ENCODE results near the gene FXYD2. TPM values are rescaled to one million over a fixed set of nuclear protein-coding genes. Genes with fewer than 3 reads are reported as not detected.
A peak's percentile ranks its signal among the peaks of the same experiment; 100 is the strongest.

Gene FXYD2
- total RNA-seq (2021; fragmentation: NEBNext Ultra II Directional; extraction: Animal tissue kit (Norgen Biotek cat#: 25700)) (0.99 and 1.1 TPM in 2 replicates), polyA plus RNA-seq (2011; rRNA removed) (0.89 and 1.6 TPM in 2 replicates), polyA minus RNA-seq (2011; rRNA and poly(A)+ RNA removed) (0.95 and 1.7 TPM in 2 replicates)
- polyA plus RNA-seq (2011; cell fraction: cytosol; rRNA removed) = 1.2 TPM
- 3.1 TPM for polyA plus RNA-seq (2011; cell fraction: nucleus; rRNA removed)
- 0.84 to 1.1 TPM (median 0.98 TPM) in 4 replicates for polyA plus RNA-seq (2012, experiment 1 of 2)
- 0.21 TPM for polyA plus RNA-seq (2012, experiment 2 of 2)
- polyA plus RNA-seq (2013, experiment 1 of 2) = 2.0 TPM
- 1.2 TPM for polyA plus RNA-seq (2013, experiment 2 of 2)
- polyA minus RNA-seq (2011; cell fraction: cytosol; rRNA and poly(A)+ RNA removed) = 0.59 TPM
- 4.4 TPM for polyA minus RNA-seq (2011; cell fraction: nucleus; rRNA and poly(A)+ RNA removed)
- long read RNA-seq, experiment 1, partial matches to known transcripts = 0 of 2 reads
- long read RNA-seq, experiment 1, other reads (novel, unspliced or antisense) = 2 of 2 reads
- long read RNA-seq, experiment 2 = 0 reads

DNA sequence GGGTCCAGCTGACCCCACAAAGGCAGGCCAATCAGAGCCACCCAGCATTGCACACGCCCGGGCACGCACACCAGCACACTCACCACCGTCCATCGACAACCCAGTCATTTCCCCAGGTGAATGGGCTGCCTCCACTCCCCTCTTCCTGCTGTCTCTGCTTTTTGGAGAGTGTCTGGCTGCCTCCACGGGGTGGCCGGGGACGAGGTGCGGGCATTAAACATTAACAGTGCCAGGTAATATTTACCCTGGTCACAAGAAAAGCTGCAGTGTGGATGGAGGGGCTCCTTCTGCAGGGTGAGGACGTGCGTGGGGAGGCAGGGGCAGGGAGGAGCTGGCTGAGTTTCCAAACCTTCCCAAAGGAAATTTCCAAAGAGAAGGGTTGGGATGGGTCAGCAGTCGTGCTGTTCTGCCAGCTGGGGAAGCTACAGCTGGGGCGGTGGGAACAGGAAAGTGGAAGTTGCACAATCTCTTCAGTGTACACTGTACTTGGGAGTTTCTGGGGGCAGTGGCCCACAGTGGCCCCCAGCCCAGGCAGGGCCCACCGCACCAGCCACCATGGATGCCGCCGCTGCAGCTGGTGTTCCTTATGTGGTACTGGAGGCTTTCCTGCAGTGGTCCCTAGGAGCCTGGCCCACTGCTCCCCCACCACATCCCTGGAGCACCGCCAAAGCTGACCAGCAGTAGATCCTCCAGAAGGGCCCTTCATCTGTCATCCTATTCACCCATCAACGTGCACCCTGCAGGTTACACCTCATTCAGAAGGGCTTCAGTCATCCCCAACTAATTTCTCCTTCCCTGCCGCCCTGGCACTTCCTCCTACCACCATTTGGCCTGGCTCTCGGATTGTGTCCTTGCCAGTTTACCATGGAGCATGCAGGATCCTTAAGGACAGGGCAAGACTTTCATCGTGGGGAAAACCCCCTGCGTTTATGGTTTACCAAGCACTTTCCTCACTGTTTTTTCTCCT is at the start of gene FXYD2:
Gene FXYD2 (minus strand): TSS at position 174 of the 967 bp plus-strand sequence. CDS start 66 bp downstream, at position 108.
- Histone ChIP-seq H3K9ac (replicated peaks in 1 of 4; ENCODE audit: extremely low read depth in 1 of 4, low read depth in 3 of 4, low read length in 3 of 4) (no peak within 1 kb of the TSS), H3K27me3 (replicated peaks in 1 of 4; ENCODE audit: control insufficient read depth in 3 of 4, extremely low read depth in 1 of 4, insufficient read depth in 3 of 4, low read length in 3 of 4) (no peaks in the 10 kb centered on the region; a peak in 1 of 7 replicates), H3K4me3 (ENCODE audit: extremely low read depth in 1 of 4, insufficient read depth in 2 of 4, low read depth in 3 of 4, low read length in 4 of 4) (no peak within 1 kb of the TSS), H3K9me3 (ENCODE audit: insufficient read depth in 2 of 2, low read depth in 1 of 2, low read length in 1 of 2) (no peaks in the 10 kb centered on the region), H3K4me1 (replicated peaks in 1 of 4; ENCODE audit: control insufficient read depth in 3 of 4, insufficient read depth in 4 of 4, low read length in 3 of 4) (peaks cover 0 to 28% (median 18%) of the 10 kb centered on the region in 4 experiments; a peak in 6 of 7 replicates), H2BK120ac (replicated peaks; ENCODE audit: low read depth, low read length) (no peak within 1 kb of the TSS), H2AK5ac (ENCODE audit: low read depth, low read length) (no peak within 1 kb of the TSS), H3K23ac (ENCODE audit: insufficient read length) (no peak within 1 kb of the TSS), H3K79me1 (ENCODE audit: low read depth, low read length) (no peaks in the 10 kb centered on the region), H3K56ac (replicated peaks; ENCODE audit: insufficient read length, low read depth, low read length) (no peak within 1 kb of the TSS), H3K18ac (ENCODE audit: extremely low read depth, low read length) (peak within 1 kb of the TSS; percentile 66), H4K8ac (ENCODE audit: extremely low read depth, insufficient read depth, low read length) (peak within 1 kb of the TSS; percentile 72), H3K4me2 (ENCODE audit: insufficient read depth in 1 of 2, low read depth in 2 of 2, low read length in 2 of 2) (0 out of 4 replicates have a peak within 1 kb of the TSS, but pooled peaks of 1 of the 2 experiments have one; percentile 11), H2BK15ac (ENCODE audit: low read length) (peak within 1 kb of the TSS; percentile 88), H3K79me2 (ENCODE audit: control insufficient read depth in 1 of 2, insufficient read depth in 2 of 2, low read length in 2 of 2) (no peaks in the 10 kb centered on the region), H3K36me3 (ENCODE audit: control insufficient read depth in 2 of 4, insufficient read depth in 4 of 4, low read length in 3 of 4) (no peaks in the 10 kb centered on the region), H4K5ac (ENCODE audit: insufficient read length, low read depth, low read length) (no peak within 1 kb of the TSS), H3K23me2 (ENCODE audit: low read depth, low read length) (no peaks in the 10 kb centered on the region), H3K14ac (ENCODE audit: insufficient read length) (no peak within 1 kb of the TSS), H2BK12ac (ENCODE audit: low read depth, low read length) (peak within 1 kb of the TSS; percentile 64; the same call in 1 of the 2 replicates), H4K20me1 (replicated peaks in 1 of 2; ENCODE audit: control insufficient read depth in 1 of 2, insufficient read depth in 2 of 2, low read length in 2 of 2) (no peaks in the 10 kb centered on the region), H3K4ac (replicated peaks; ENCODE audit: insufficient read length, low read depth, low read length) (peak within 1 kb of the TSS; percentile 79), H4K91ac (replicated peaks; ENCODE audit: insufficient read length, low read length) (peak within 1 kb of the TSS; percentile 57), H2AFZ (ENCODE audit: low read length) (0 out of 2 replicates have a peak within 1 kb of the TSS, but pooled peaks have one; percentile 2), H2BK5ac (ENCODE audit: low read depth, low read length) (peak within 1 kb of the TSS; percentile 76; the same call in 1 of the 2 replicates), H3K27ac (ENCODE audit: low read depth, low read length) (no peak within 1 kb of the TSS; the same call in 1 of the 2 replicates), H2BK20ac (ENCODE audit: low read length) (peak within 1 kb of the TSS; percentile 82; the same call in 1 of the 2 replicates)
- POLR2A ChIA-PET (ENCODE audit: partially characterized antibody) = interaction anchor here (1.5 kb wide), 1 partner anchor 8 kb away, joined by 4 read pairs; no protein-coding TSS in a partner anchor
- TF ChIP-seq, protein P1, sequence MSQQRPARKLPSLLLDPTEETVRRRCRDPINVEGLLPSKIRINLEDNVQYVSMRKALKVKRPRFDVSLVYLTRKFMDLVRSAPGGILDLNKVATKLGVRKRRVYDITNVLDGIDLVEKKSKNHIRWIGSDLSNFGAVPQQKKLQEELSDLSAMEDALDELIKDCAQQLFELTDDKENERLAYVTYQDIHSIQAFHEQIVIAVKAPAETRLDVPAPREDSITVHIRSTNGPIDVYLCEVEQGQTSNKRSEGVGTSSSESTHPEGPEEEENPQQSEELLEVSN (IDR thresholded peaks at IDR 0.05) = 0 out of 2 replicates have a peak, but pooled peaks have one; percentile 26
- TF ChIP-seq JUN (IDR thresholded peaks at IDR 0.05; ENCODE audit: low read depth, low read length) (no peak), RAD21 (IDR thresholded peaks at IDR 0.05 in 1 of 2, conservative IDR thresholded peaks at IDR 0.05 in 1 of 2; ENCODE audit: low read depth in 2 of 2, low read length in 2 of 2) (no peak), CEBPB (IDR thresholded peaks at IDR 0.05; ENCODE audit: low read depth, low read length) (0 out of 2 replicates have a peak, but pooled peaks have one; percentile 31), GABPA (IDR thresholded peaks at IDR 0.05; ENCODE audit: borderline replicate concordance, insufficient read depth, low read length) (no peak)
- DNase-seq (ENCODE audit: low read depth in 1 of 2, low spot score in 2 of 2) (no peak), FAIRE-seq (no peak)
- WGBS, 2 experiments (ENCODE audit: extremely low coverage in 1 of 2, insufficient coverage in 1 of 2, insufficient read length in 1 of 2, insufficient replicate concordance in 2 of 2, low coverage in 1 of 2, low lambda C conversion rate in 2 of 2, missing lambda C conversion rate in 1 of 2) = 80% methylated on average over 22 of the region's 22 CpGs; no CpG with 5 or more reads in 1 of the 2 experiments
- CTCF ChIA-PET (ENCODE audit: partially characterized antibody) = interaction anchor here (0.6 to 5.9 kb wide), 21 partner anchors 9 to 543 kb away, joined by 3 to 61 read pairs (median 7); no protein-coding TSS in a partner anchor
